GM19025 (cell line): ENCODE results near the gene MAEA.

Source experiments
- ATAC-seq: cut with Tn5 transposase; IDR thresholded peaks from one replicate; pipeline ENCODE4 v1.9.1; 2021; ENCODE audit warnings: mild to moderate bottlenecking, low read depth, moderate library complexity; ENCODE audit not compliant: unreplicated experiment

The MAEA gene

GRCh38 chr4:1249731-1250526 lies 39.8 kb upstream of the MAEA start:
- ATAC-seq = peak; percentile 3

GRCh38 chr4:1250527-1250812 lies 39.2 kb upstream of the MAEA start:
- no peak for ATAC-seq

- ATAC-seq = no peak
These were observed 38.5 kb upstream of the MAEA start for GRCh38 chr4:1250921-1251772.

- no peak for ATAC-seq
These were observed 38.0 kb upstream of the MAEA start for GRCh38 chr4:1251773-1252066.

GRCh38 chr4:1252928-1253492 lies 36.7 kb upstream of the MAEA start:
- ATAC-seq = no peak

- no peak for ATAC-seq
These were observed 35.9 kb upstream of the MAEA start for GRCh38 chr4:1253831-1254230.

GRCh38 chr4:1255151-1255550 lies 34.5 kb upstream of the MAEA start:
- ATAC-seq = no peak

GRCh38 chr4:1255699-1256098 lies 34.0 kb upstream of the MAEA start:
- no peak for ATAC-seq

GRCh38 chr4:1258457-1258856 lies 31.2 kb upstream of the MAEA start:
- ATAC-seq = no peak

- no peak for ATAC-seq
These were observed 29.7 kb upstream of the MAEA start for GRCh38 chr4:1259966-1260365.

- ATAC-seq = no peak
These were observed 29.1 kb upstream of the MAEA start for GRCh38 chr4:1260418-1261106.

GRCh38 chr4:1261107-1261928 lies 28.4 kb upstream of the MAEA start:
- no peak for ATAC-seq

GRCh38 chr4:1264942-1265341 lies 24.7 kb upstream of the MAEA start:
- ATAC-seq = no peak

- no peak for ATAC-seq
These were observed 24.3 kb upstream of the MAEA start for GRCh38 chr4:1265351-1265750.

GRCh38 chr4:1266881-1267763 lies 22.6 kb upstream of the MAEA start:
- ATAC-seq = no peak

- no peak for ATAC-seq
These were observed 20.5 kb upstream of the MAEA start for GRCh38 chr4:1269209-1269608.

GRCh38 chr4:1271686-1272085 lies 18.0 kb upstream of the MAEA start:
- no peak for ATAC-seq

- no peak for ATAC-seq
These were observed 14.8 kb upstream of the MAEA start for GRCh38 chr4:1274871-1275270.

- no peak for ATAC-seq
These were observed 12.7 kb upstream of the MAEA start for GRCh38 chr4:1276984-1277383.
